ENCODE data around the gene APC.

DNA sequence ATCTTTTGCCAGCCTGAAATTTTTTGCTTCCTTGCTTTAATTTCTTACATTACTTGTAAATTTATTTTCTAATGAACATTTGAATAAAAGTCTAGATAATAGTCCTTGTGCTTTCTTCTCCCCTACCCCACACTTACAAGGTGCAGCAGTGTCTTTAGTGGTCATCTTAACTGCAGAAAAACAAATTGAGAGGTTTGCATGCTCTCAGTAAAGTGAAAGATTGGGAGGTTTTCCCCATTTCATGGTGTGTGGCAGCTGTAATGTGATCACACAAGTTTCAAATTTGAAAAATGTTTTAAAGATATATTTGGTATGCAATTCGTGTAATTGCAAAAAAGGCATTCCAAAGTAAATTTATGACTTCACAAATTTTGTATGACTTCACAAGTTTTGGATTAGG is 14.7 kb downstream of the APC start:
- TF ChIP-seq, protein P1, sequence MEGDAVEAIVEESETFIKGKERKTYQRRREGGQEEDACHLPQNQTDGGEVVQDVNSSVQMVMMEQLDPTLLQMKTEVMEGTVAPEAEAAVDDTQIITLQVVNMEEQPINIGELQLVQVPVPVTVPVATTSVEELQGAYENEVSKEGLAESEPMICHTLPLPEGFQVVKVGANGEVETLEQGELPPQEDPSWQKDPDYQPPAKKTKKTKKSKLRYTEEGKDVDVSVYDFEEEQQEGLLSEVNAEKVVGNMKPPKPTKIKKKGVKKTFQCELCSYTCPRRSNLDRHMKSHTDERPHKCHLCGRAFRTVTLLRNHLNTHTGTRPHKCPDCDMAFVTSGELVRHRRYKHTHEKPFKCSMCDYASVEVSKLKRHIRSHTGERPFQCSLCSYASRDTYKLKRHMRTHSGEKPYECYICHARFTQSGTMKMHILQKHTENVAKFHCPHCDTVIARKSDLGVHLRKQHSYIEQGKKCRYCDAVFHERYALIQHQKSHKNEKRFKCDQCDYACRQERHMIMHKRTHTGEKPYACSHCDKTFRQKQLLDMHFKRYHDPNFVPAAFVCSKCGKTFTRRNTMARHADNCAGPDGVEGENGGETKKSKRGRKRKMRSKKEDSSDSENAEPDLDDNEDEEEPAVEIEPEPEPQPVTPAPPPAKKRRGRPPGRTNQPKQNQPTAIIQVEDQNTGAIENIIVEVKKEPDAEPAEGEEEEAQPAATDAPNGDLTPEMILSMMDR (IDR thresholded peaks at IDR 0.05), result no peak
- TF ChIP-seq POLR2A (IDR thresholded peaks at IDR 0.05), result no peak

Measured in testis (tissue), 2 donors.